Measurements from ENCODE around the gene FLRT2. TPM values are rescaled to one million over a fixed set of nuclear protein-coding genes. Genes with fewer than 3 reads are reported as not detected.

FLRT2 gene
- total and polyA plus RNA-seq, 2 donors (not counting 1 experiment from before 2014, with no cell fraction given): not detected

DNA sequence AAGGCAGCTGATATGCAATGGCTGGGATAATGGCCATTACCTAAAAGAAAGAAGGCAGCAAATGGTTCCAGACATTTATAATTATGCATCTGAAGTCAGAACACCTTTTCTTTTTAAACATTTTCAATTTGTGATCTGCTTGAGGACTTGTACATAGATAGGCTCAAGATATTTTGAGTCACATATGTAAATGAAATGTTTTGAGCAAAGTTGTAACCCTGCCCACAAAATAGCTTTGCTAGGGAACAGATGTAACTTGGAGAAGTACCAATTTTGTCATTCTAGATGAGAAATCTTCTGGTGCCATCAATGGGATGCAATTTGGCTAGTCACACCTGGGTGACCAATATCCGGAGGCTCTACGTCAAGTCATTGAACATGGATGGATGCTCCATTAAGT is 123.1 kb downstream of the FLRT2 start:
- Histone ChIP-seq H3K36me3 (replicated peaks in 1 of 2; ENCODE audit: control extremely low read depth in 1 of 2, control insufficient read depth in 1 of 2, extremely low read depth in 1 of 2, insufficient read depth in 2 of 2, low read length in 1 of 2) (no peaks in the 10 kb centered on the region), H3K4me3 (ENCODE audit: control extremely low read depth in 1 of 5, extremely low read depth in 1 of 5, insufficient read depth in 1 of 5, low read depth in 2 of 5, low read length in 4 of 5) (no peak overlapping the region), H3K9ac (ENCODE audit: low read length) (no peak overlapping the region), H2AFZ (ENCODE audit: insufficient read depth, low read depth, low read length, poor library complexity, severe bottlenecking) (no peak overlapping the region), H3K79me2 (ENCODE audit: control insufficient read depth, insufficient read depth, low read length) (no peaks in the 10 kb centered on the region), H3K4me1 (ENCODE audit: control insufficient read depth in 2 of 2, insufficient read depth in 2 of 2, low read length in 2 of 2) (no peaks in the 10 kb centered on the region), H3K27me3 (replicated peaks in 1 of 4; ENCODE audit: control extremely low read depth in 1 of 4, control insufficient read depth in 3 of 4, insufficient read depth in 4 of 4, low read length in 3 of 4) (no peaks in the 10 kb centered on the region), H3K27ac (ENCODE audit: low read length in 2 of 2) (no peak overlapping the region), H4K20me1 (ENCODE audit: control insufficient read depth, insufficient read depth, low read length, poor library complexity, severe bottlenecking) (no peaks in the 10 kb centered on the region), H3K9me3 (ENCODE audit: control extremely low read depth in 1 of 3, control insufficient read depth in 2 of 3, insufficient read depth in 1 of 3, low read length in 2 of 3) (peaks cover 0 to 3% (median 0%) of the 10 kb centered on the region in 3 donors), H3K4me2 (replicated peaks; ENCODE audit: low read depth, low read length, poor library complexity, severe bottlenecking) (no peak overlapping the region)
- ChIA-PET CTCF (no interaction called here), POLR2A (no interaction called here)
- Mint-ChIP-seq H3K27me3 (no peaks in the 10 kb centered on the region), H3K4me3 (no peak overlapping the region), H3K27ac (no peak overlapping the region), H3K9me3 (ENCODE audit: insufficient read depth) (no peaks in the 10 kb centered on the region), H3K4me1 (no peaks in the 10 kb centered on the region)
- no peak for TF ChIP-seq EZH2 (IDR thresholded peaks at IDR 0.05; ENCODE audit: borderline replicate concordance, insufficient read depth, low read depth, low read length, poor library complexity, severe bottlenecking)
- TF ChIP-seq, protein P1, sequence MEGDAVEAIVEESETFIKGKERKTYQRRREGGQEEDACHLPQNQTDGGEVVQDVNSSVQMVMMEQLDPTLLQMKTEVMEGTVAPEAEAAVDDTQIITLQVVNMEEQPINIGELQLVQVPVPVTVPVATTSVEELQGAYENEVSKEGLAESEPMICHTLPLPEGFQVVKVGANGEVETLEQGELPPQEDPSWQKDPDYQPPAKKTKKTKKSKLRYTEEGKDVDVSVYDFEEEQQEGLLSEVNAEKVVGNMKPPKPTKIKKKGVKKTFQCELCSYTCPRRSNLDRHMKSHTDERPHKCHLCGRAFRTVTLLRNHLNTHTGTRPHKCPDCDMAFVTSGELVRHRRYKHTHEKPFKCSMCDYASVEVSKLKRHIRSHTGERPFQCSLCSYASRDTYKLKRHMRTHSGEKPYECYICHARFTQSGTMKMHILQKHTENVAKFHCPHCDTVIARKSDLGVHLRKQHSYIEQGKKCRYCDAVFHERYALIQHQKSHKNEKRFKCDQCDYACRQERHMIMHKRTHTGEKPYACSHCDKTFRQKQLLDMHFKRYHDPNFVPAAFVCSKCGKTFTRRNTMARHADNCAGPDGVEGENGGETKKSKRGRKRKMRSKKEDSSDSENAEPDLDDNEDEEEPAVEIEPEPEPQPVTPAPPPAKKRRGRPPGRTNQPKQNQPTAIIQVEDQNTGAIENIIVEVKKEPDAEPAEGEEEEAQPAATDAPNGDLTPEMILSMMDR (IDR thresholded peaks at IDR 0.05): no peak
- no CpG with 5 or more reads among the region's 2 CpGs for WGBS (ENCODE audit: insufficient coverage)
- ATAC-seq (ENCODE audit: low read depth) (no peak), DNase-seq (no peak)
- intact Hi-C loops (cut with micrococcal nuclease): no loop called here

DNA sequence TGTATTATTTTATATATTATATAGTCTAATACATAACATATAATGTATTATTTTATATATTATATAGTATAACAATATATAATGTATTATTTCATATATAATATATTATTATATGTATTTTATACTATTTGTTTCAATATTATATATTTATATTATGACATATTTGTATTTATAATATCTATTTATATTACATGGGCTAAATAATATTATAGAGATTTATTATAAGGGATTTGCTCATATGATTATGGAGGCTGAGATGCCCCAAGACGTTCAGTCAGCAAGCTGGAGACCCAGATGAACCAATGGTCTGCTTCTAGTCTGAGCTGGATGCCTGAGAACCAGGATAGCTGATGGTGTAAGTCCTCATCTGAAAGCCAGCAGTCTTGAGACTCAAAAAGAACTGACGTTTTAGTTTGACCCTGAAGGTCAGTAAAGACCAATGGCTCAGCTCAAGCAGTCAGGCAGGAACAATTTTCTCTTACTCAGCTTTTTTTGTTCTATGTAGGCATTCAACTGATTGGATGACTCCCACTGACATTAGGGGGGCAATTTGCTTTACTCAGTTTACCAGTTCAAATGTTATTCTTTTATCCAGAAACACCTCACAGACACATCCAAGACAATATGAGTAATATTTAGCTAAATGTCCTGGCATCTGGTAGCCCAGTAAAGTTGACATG is 130.4 kb downstream of the FLRT2 start:
- Histone ChIP-seq H3K4me1 (ENCODE audit: control insufficient read depth in 2 of 2, insufficient read depth in 2 of 2, low read length in 2 of 2) (no peaks in the 10 kb centered on the region), H3K9ac (ENCODE audit: low read length) (no peak overlapping the region), H3K9me3 (ENCODE audit: control extremely low read depth in 1 of 3, control insufficient read depth in 2 of 3, insufficient read depth in 1 of 3, low read length in 2 of 3) (peaks cover 0 to 3% (median 0%) of the 10 kb centered on the region in 3 donors), H3K27ac (ENCODE audit: low read length in 2 of 2) (no peak overlapping the region), H3K36me3 (replicated peaks in 1 of 2; ENCODE audit: control extremely low read depth in 1 of 2, control insufficient read depth in 1 of 2, extremely low read depth in 1 of 2, insufficient read depth in 2 of 2, low read length in 1 of 2) (no peaks in the 10 kb centered on the region), H3K4me3 (ENCODE audit: control extremely low read depth in 1 of 5, extremely low read depth in 1 of 5, insufficient read depth in 1 of 5, low read depth in 2 of 5, low read length in 4 of 5) (no peak overlapping the region), H2AFZ (ENCODE audit: insufficient read depth, low read depth, low read length, poor library complexity, severe bottlenecking) (no peak overlapping the region), H3K4me2 (replicated peaks; ENCODE audit: low read depth, low read length, poor library complexity, severe bottlenecking) (no peak overlapping the region), H4K20me1 (ENCODE audit: control insufficient read depth, insufficient read depth, low read length, poor library complexity, severe bottlenecking) (no peaks in the 10 kb centered on the region), H3K79me2 (ENCODE audit: control insufficient read depth, insufficient read depth, low read length) (no peaks in the 10 kb centered on the region), H3K27me3 (replicated peaks in 1 of 4; ENCODE audit: control extremely low read depth in 1 of 4, control insufficient read depth in 3 of 4, insufficient read depth in 4 of 4, low read length in 3 of 4) (no peaks in the 10 kb centered on the region)
- TF ChIP-seq, protein P1 (IDR thresholded peaks at IDR 0.05): no peak
- no peak for TF ChIP-seq EZH2 (IDR thresholded peaks at IDR 0.05; ENCODE audit: borderline replicate concordance, insufficient read depth, low read depth, low read length, poor library complexity, severe bottlenecking)
- Mint-ChIP-seq H3K27ac (no peak overlapping the region), H3K9me3 (ENCODE audit: insufficient read depth) (peaks cover 4% of the 10 kb centered on the region), H3K27me3 (no peaks in the 10 kb centered on the region), H3K4me3 (no peak overlapping the region), H3K4me1 (no peaks in the 10 kb centered on the region)
- POLR2A ChIA-PET: no interaction called here
- intact Hi-C loops (cut with micrococcal nuclease): no loop called here
- CTCF ChIA-PET: no interaction called here
- no peak for DNase-seq
- no peak for ATAC-seq (ENCODE audit: low read depth)
- 67% methylated on average over 1 of the region's 2 CpGs for WGBS (ENCODE audit: insufficient coverage)

All from B cell (primary cell).